Stimulated activated naive B cell treated with anti-CD40 and anti-IgM and Interleukin-4, amounts not matched to agents 10 μg/mL and 1 μg/mL and 100 μg/mL, for 72 hours (primary cell): ENCODE measurements around the gene MIER1.

Experiments
- ATAC-seq, 2 donors: fragments of 150-1000 bp; cut with Tn5 transposase; replicated peaks; 2 replicates each; pipeline ENCODE4 v1.10.0; 2021; ENCODE audit warnings: moderate library complexity in 1 of 2
- DNase-seq: peaks from one replicate; pipeline ENCODE4 v3.0.0; 2021
- H3K27ac Mint-ChIP-seq: one replicate; pipeline ENCODE4 v1.8.0; 2022; ENCODE audit warnings: mild to moderate bottlenecking, mixed read lengths
- H3K27me3 Mint-ChIP-seq, 2 donors: one replicate each; pipeline ENCODE4 v1.8.0; 2022; ENCODE audit warnings: mixed read lengths in 2 of 2
- H3K36me3 Mint-ChIP-seq, 2 donors: one replicate each; pipeline ENCODE4 v1.8.0; 2022; ENCODE audit warnings: mixed read lengths in 2 of 2, mild to moderate bottlenecking in 1 of 2
- H3K4me1 Mint-ChIP-seq, 2 donors: one replicate each; pipeline ENCODE4 v1.8.0; 2022; ENCODE audit warnings: mixed read lengths in 2 of 2, mild to moderate bottlenecking in 1 of 2
- H3K4me3 Mint-ChIP-seq, 2 donors: one replicate each; pipeline ENCODE4 v1.8.0; 2022; ENCODE audit warnings: mild to moderate bottlenecking in 2 of 2, mixed read lengths in 2 of 2, moderate library complexity in 1 of 2
- H3K9me3 Mint-ChIP-seq, 2 donors: one replicate each; pipeline ENCODE4 v1.8.0; 2022; ENCODE audit warnings: mixed read lengths in 2 of 2, mild to moderate bottlenecking in 1 of 2

The MIER1 gene

GRCh38 chr1:67031859-67032247 lies 107.1 kb downstream of the MIER1 start:
- DNase-seq: no peak
- no peaks in the 10 kb centered on the region for H3K27me3 Mint-ChIP-seq
- no peak for ATAC-seq
- H3K4me1 Mint-ChIP-seq: no peaks in the 10 kb centered on the region
- H3K27ac Mint-ChIP-seq: no peak overlapping the region
- H3K9me3 Mint-ChIP-seq: peaks cover 0 to 1% of the 10 kb centered on the region in 2 donors
- H3K4me3 Mint-ChIP-seq: no peak overlapping the region
- peaks cover 24 to 35% of the 10 kb centered on the region in 2 donors for H3K36me3 Mint-ChIP-seq
